Activated T-cell treated with anti-CD3 and anti-CD28 coated beads, Interleukin-2, amount 50 U/mL, for 72 hours (primary cell): ENCODE results near the gene UNC93A. TPM values are rescaled to one million over a fixed set of nuclear protein-coding genes. Genes with fewer than 3 reads are reported as not detected.
"Not testable (repeated sequence)": the region's sequence is repeated elsewhere in the genome, so short reads cannot be mapped to it uniquely, and the experiment has no call there.

Source experiments
- ATAC-seq, 2 donors: fragments of 150-1000 bp; cut with Tn5 transposase; replicated peaks in 1 of 2; 2 replicates each; pipeline ENCODE4 v1.10.0; 2021; ENCODE audit warnings: moderate library complexity in 2 of 2, mild to moderate bottlenecking in 1 of 2
- DNase-seq, 2 donors: peaks; one replicate each; pipeline ENCODE4 v3.0.0; 2021 to 2022; ENCODE audit warnings: mixed read lengths in 1 of 2
- H3K27ac Mint-ChIP-seq: one replicate; pipeline ENCODE4 v1.8.0; 2022; ENCODE audit warnings: mild to moderate bottlenecking, moderate library complexity, mixed read lengths
- H3K27me3 Mint-ChIP-seq: one replicate; pipeline ENCODE4 v1.8.0; 2022; ENCODE audit warnings: low read depth, mixed read lengths
- H3K36me3 Mint-ChIP-seq, 2 donors: one replicate each; pipeline ENCODE4 v1.8.0; 2022; ENCODE audit warnings: mixed read lengths in 2 of 2, mild to moderate bottlenecking in 1 of 2; ENCODE audit not compliant: insufficient read depth in 2 of 2
- H3K4me1 Mint-ChIP-seq: one replicate; pipeline ENCODE4 v1.8.0; 2022; ENCODE audit warnings: low read depth, mixed read lengths
- H3K4me3 Mint-ChIP-seq, 2 donors: one replicate each; pipeline ENCODE4 v1.8.0; 2022; ENCODE audit warnings: mild to moderate bottlenecking in 2 of 2, mixed read lengths in 2 of 2, moderate library complexity in 2 of 2
- H3K9me3 Mint-ChIP-seq, 2 donors: one replicate each; pipeline ENCODE4 v1.8.0; 2022; ENCODE audit warnings: mixed read lengths in 2 of 2
- total RNA-seq, 2 donors: library from RNA; stranded (reverse); gene quantifications; one replicate each; pipeline ENCODE4 v1.2.3, GENCODE V29; 2022

The UNC93A gene
- total RNA-seq, 2 donors from 2014 or later = not detected

- Mint-ChIP-seq H3K36me3 (peaks cover 8 to 14% of the 10 kb centered on the region in 2 donors), H3K9me3 (peaks cover 0 to 3% of the 10 kb centered on the region in 2 donors), H3K27me3 (peaks cover 59% of the 10 kb centered on the region), H3K27ac (peak overlapping the region; percentile 91), H3K4me3 (peak overlapping the region; percentile 85 to 89), H3K4me1 (peaks cover 28% of the 10 kb centered on the region)
- ATAC-seq (peak; percentile 77 to 84), DNase-seq (peak; percentile 89 to 94)
Observed at GRCh38 chr6:167350731-167351655, 59.9 kb downstream of the UNC93A start.

DNA sequence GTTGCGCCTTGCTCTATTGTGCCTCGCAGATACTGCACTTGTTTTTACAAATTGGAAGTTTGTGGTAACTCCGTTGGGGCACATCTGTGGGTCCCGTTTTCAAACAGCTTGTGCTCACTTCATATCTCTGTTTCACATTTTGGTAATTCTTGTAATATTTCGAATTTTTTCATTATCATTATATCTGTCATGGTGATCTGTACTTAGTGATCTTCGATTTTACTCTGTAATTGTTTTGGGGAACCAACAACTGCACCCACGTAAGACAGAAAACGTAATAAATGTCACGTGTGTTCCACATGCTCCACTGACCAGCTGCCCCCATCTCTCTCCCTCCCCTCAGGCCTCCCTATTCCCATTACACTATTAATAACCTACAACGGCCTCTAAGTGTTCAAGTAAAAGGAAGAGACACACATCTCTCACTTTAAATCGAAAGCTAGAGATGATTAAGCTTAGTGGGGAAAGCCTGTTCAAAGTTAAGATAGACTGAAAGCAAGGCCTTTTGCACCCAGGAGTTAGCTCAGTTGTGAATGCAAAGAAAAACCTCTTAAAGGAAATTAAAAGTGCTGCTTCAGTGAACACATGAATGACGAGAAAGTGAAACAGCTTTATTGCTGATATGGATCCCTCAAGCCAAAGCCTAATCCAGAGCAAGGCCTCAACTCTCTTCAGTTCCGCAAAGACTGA is 60.7 kb downstream of the UNC93A start:
- Mint-ChIP-seq H3K4me3 (peak overlapping the region; percentile 85 to 89), H3K27me3 (peaks cover 56% of the 10 kb centered on the region), H3K9me3 (peaks cover 0 to 3% of the 10 kb centered on the region in 2 donors), H3K36me3 (peaks cover 8 to 14% of the 10 kb centered on the region in 2 donors), H3K4me1 (peaks cover 28% of the 10 kb centered on the region), H3K27ac (peak overlapping the region; percentile 91)
- peak in 1 of 2 donors; percentile 27 for DNase-seq
- ATAC-seq = peak; percentile 36 to 61

GRCh38 chr6:167356874-167357273 is 65.8 kb downstream of the UNC93A start:
- H3K9me3 Mint-ChIP-seq = peaks cover 0 to 3% of the 10 kb centered on the region in 2 donors
- H3K4me1 Mint-ChIP-seq = peaks cover 2% of the 10 kb centered on the region
- peaks cover 34% of the 10 kb centered on the region for H3K27me3 Mint-ChIP-seq
- no peak for DNase-seq
- H3K27ac Mint-ChIP-seq = no peak overlapping the region
- H3K4me3 Mint-ChIP-seq = no peak overlapping the region
- H3K36me3 Mint-ChIP-seq = peaks cover 2 to 8% of the 10 kb centered on the region in 2 donors
- no peak for ATAC-seq

GRCh38 chr6:167358394-167358793 is 67.3 kb downstream of the UNC93A start:
- ATAC-seq = peak in 1 of 2 donors; percentile 91
- H3K27me3 Mint-ChIP-seq = peaks cover 33% of the 10 kb centered on the region
- not testable (repeated sequence) for H3K36me3 Mint-ChIP-seq, H3K4me1 Mint-ChIP-seq, DNase-seq, H3K9me3 Mint-ChIP-seq, H3K4me3 Mint-ChIP-seq, H3K27ac Mint-ChIP-seq

DNA sequence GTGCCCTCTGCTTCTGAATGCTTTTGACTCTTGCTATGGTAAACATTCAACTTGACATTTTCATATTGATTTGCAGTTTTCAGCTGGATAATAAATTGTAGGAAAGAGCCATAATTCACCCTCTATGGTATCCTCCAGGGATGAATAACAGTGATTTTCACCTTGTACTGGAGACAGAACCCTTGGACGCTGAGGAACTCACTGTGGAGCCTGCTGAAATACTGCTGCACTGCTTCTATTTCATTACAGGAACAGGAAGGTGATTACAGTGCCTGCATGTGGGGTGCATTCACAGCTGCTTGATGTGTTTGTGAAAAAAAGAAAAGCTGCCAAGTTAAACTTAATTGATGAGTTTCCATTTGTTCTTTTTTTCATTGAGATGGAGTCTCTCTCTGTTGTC is 70.1 kb downstream of the UNC93A start:
- not testable (repeated sequence) for H3K4me3 Mint-ChIP-seq, H3K27ac Mint-ChIP-seq, DNase-seq, H3K9me3 Mint-ChIP-seq, H3K36me3 Mint-ChIP-seq, ATAC-seq, H3K4me1 Mint-ChIP-seq
- H3K27me3 Mint-ChIP-seq = peaks cover 23% of the 10 kb centered on the region

Other genes starting within 250 kb of the UNC93A start
- gene CCR6, start 168.2 kb upstream of the UNC93A start, total RNA-seq = 1 to 10 TPM; 1.2 to 7.8 TPM
- gene GPR31, start 133.3 kb upstream of the UNC93A start, total RNA-seq = not detected
- gene TTLL2, start 33.8 kb downstream of the UNC93A start, total RNA-seq = not detected